Right lobe of liver (tissue), 4 donors: ENCODE results near the gene NCKAP1.

Experiments used
- CTCF ChIP-seq, 4 donors: fragments of 200-600 bp in 3 of 4; fragments of 450-650 bp in 1 of 4; IDR thresholded peaks; one replicate each; pipeline versions ENCODE4 v1.5.1 to v1.8.0; 2016 to 2022; ENCODE audit warnings: antibody characterized with exemption in 4 of 4, mild to moderate bottlenecking in 2 of 4
- POLR2A ChIP-seq: fragments of 450-650 bp; IDR thresholded peaks from one replicate; pipeline ENCODE4 v1.6.1; 2017; ENCODE audit warnings: antibody characterized with exemption, mild to moderate bottlenecking
- donor health status: DM: no; HTN: no; CAD: no.
- donor health status: DM: no; HTN: no; CAD: no.
- donor health status: DM: no; HTN: yes; CAD: no.

GRCh38 chr2:183010112-183010511, 28.1 kb downstream of the NCKAP1 start:
- TF ChIP-seq CTCF (IDR thresholded peaks at IDR 0.05) (no peak), POLR2A (no peak)
